Liver (tissue), 3 donors: ENCODE results near the gene TMEM42.

Experiments used
- ATF3 ChIP-seq: IDR thresholded peaks from 2 replicates; pipeline ENCODE4 v1.6.1; 2016; ENCODE audit warnings: antibody characterized with exemption
- GABPA ChIP-seq, 2 donors: IDR thresholded peaks in 1 of 2; conservative IDR thresholded peaks in 1 of 2; 2 replicates each; pipeline ENCODE4 v1.6.1; 2016; ENCODE audit warnings: antibody characterized with exemption in 2 of 2, mild to moderate bottlenecking in 1 of 2, moderate library complexity in 1 of 2
- MAX ChIP-seq: IDR thresholded peaks from 2 replicates; pipeline ENCODE4 v1.6.1; 2016; ENCODE audit warnings: antibody characterized with exemption
- TF ChIP-seq, protein P1 (sequence below): fragments of 150-350 bp; IDR thresholded peaks from 2 replicates; pipeline ENCODE4 v1.5.1; 2017; ENCODE audit warnings: improper control_type of control experiment, low read depth, low read length; ENCODE audit not compliant: missing input control
- donor health status: healthy.
- donor health status: healthy.

GRCh38 chr3:44893097-44893496 is 31.4 kb downstream of the TMEM42 start:
- TF ChIP-seq, protein P1, sequence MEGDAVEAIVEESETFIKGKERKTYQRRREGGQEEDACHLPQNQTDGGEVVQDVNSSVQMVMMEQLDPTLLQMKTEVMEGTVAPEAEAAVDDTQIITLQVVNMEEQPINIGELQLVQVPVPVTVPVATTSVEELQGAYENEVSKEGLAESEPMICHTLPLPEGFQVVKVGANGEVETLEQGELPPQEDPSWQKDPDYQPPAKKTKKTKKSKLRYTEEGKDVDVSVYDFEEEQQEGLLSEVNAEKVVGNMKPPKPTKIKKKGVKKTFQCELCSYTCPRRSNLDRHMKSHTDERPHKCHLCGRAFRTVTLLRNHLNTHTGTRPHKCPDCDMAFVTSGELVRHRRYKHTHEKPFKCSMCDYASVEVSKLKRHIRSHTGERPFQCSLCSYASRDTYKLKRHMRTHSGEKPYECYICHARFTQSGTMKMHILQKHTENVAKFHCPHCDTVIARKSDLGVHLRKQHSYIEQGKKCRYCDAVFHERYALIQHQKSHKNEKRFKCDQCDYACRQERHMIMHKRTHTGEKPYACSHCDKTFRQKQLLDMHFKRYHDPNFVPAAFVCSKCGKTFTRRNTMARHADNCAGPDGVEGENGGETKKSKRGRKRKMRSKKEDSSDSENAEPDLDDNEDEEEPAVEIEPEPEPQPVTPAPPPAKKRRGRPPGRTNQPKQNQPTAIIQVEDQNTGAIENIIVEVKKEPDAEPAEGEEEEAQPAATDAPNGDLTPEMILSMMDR: no peak
- TF ChIP-seq GABPA (IDR thresholded peaks at IDR 0.05 in 1 of 2, conservative IDR thresholded peaks at IDR 0.05 in 1 of 2) (no peak), ATF3 (no peak), MAX (no peak)
